Measurements from ENCODE around the gene ZNF784. TPM values are rescaled to one million over a fixed set of nuclear protein-coding genes. Genes with fewer than 3 reads are reported as not detected.

ZNF784 gene
- total and polyA plus RNA-seq, 2 of the 13 experiments (the other 11 are each of a cell fraction or from before 2014, with no cell fraction given) = 4.1 to 4.2 TPM

- TF ChIP-seq AGO1 (IDR thresholded peaks at IDR 0.05; ENCODE audit: low read depth, low read length, poor library complexity, severe bottlenecking) = no peak
- TF ChIP-seq ZNF770 (CRISPR knock-in tag; IDR thresholded peaks at IDR 0.05) = peak; percentile 4; the same call in 1 of the 2 replicates
- no peak for TF ChIP-seq PRDM4 (CRISPR knock-in tag; IDR thresholded peaks at IDR 0.05; ENCODE audit: borderline replicate concordance)
- 0 out of 2 replicates have a peak, but pooled peaks have one; percentile 1 for TF ChIP-seq POLR2AphosphoS5 (IDR thresholded peaks at IDR 0.05; ENCODE audit: low read depth, low read length)
- no peak for TF ChIP-seq MYC (CRISPR knock-in tag; IDR thresholded peaks at IDR 0.05; ENCODE audit: borderline replicate concordance)
- TF ChIP-seq HDAC2 (CRISPR knock-in tag; IDR thresholded peaks at IDR 0.05) = no peak
- TF ChIP-seq CHD4 (IDR thresholded peaks at IDR 0.05; ENCODE audit: borderline replicate concordance, low read length) = no peak
- TF ChIP-seq CENPX (CRISPR knock-in tag; IDR thresholded peaks at IDR 0.05) = no peak
- no peak for TF ChIP-seq ZNF839 (CRISPR knock-in tag; IDR thresholded peaks at IDR 0.05; ENCODE audit: borderline replicate concordance)
- TF ChIP-seq FOXK2 (IDR thresholded peaks at IDR 0.05) = no peak
- no peak for TF ChIP-seq SETDB1 (CRISPR knock-in tag; IDR thresholded peaks at IDR 0.05; ENCODE audit: borderline replicate concordance)
- TF ChIP-seq ZNF136 (CRISPR knock-in tag; IDR thresholded peaks at IDR 0.05; ENCODE audit: low read depth) = no peak
- no peak for TF ChIP-seq RERE (CRISPR knock-in tag; IDR thresholded peaks at IDR 0.05; ENCODE audit: low read depth)
- no peak for TF ChIP-seq GTF2F1 (IDR thresholded peaks at IDR 0.05; ENCODE audit: low read length)
- TF ChIP-seq ZBTB7A (CRISPR knock-in tag; IDR thresholded peaks at IDR 0.05) = no peak
- TF ChIP-seq ZBTB3 (CRISPR knock-in tag; IDR thresholded peaks at IDR 0.05; ENCODE audit: borderline replicate concordance, low read depth) = no peak
- TF ChIP-seq ZNF704 (CRISPR knock-in tag; IDR thresholded peaks at IDR 0.05; ENCODE audit: borderline replicate concordance) = no peak
- no peak for TF ChIP-seq NFYC (CRISPR knock-in tag; IDR thresholded peaks at IDR 0.05)
- TF ChIP-seq ATAD3A (CRISPR knock-in tag; IDR thresholded peaks at IDR 0.05) = no peak
- no peak for TF ChIP-seq KDM1A (CRISPR knock-in tag; IDR thresholded peaks at IDR 0.05)
- no peak for TF ChIP-seq NFE2L2 (IDR thresholded peaks at IDR 0.05; ENCODE audit: low read length)
Measured at GRCh38 chr19:55655648-55656040, 31.3 kb upstream of the ZNF784 start (continued).

Data from HepG2 (cell line).